NCI-H446 treated with DMSO at 0.1 percent for 48 hours (cell line): ENCODE measurements around the gene TGFBR3L.
"Not testable (repeated sequence)": the region's sequence is repeated elsewhere in the genome, so short reads cannot be mapped to it uniquely, and the experiment has no call there.

ENCODE experiments used
- DNase-seq: peaks from one replicate; lab custom pipeline; 2025; lab: John Stamatoyannopoulos, UW

The TGFBR3L gene

GRCh38 chr19:7959211-7959610, 44.6 kb downstream of the TGFBR3L start:
- no peak for DNase-seq

GRCh38 chr19:7961082-7961481, 46.5 kb downstream of the TGFBR3L start:
- not testable (repeated sequence) for DNase-seq

- no peak for DNase-seq
These were observed 47.4 kb downstream of the TGFBR3L start for GRCh38 chr19:7961920-7962626.

- no peak for DNase-seq
These were observed 48.1 kb downstream of the TGFBR3L start for GRCh38 chr19:7962644-7963268.

- no peak for DNase-seq
These were observed 48.9 kb downstream of the TGFBR3L start for GRCh38 chr19:7963566-7963965.

GRCh38 chr19:7965259-7965841, 50.7 kb downstream of the TGFBR3L start:
- no peak for DNase-seq

- no peak for DNase-seq
These were observed 51.5 kb downstream of the TGFBR3L start for GRCh38 chr19:7965921-7966665.

- no peak for DNase-seq
These were observed 53.6 kb downstream of the TGFBR3L start for GRCh38 chr19:7968008-7968795.
